Measurements from ENCODE around the gene HEG1.

HEG1 gene

DNA sequence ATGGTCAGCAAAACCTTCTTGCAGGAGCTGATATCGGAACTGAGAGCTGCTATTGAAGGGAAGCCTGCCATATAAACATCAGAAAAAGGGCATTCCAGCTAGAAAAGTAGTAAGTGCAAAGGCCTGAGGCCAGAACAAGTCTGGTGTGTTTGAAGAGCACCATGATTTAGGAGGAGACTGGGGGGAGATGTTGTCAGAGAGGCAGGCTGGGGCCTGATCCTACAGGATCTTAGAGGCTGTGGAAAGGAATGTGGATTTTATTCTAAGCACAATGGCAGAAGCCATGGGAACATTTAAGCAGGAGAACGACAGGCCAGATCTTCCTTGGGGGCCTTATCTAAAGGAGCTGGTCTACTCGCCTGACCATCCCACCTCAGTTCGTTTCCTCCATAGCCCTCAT, 116.1 kb downstream of the HEG1 start:
- no peak for DNase-seq (ENCODE audit: low read depth in 2 of 2)
- TF ChIP-seq, protein P1, sequence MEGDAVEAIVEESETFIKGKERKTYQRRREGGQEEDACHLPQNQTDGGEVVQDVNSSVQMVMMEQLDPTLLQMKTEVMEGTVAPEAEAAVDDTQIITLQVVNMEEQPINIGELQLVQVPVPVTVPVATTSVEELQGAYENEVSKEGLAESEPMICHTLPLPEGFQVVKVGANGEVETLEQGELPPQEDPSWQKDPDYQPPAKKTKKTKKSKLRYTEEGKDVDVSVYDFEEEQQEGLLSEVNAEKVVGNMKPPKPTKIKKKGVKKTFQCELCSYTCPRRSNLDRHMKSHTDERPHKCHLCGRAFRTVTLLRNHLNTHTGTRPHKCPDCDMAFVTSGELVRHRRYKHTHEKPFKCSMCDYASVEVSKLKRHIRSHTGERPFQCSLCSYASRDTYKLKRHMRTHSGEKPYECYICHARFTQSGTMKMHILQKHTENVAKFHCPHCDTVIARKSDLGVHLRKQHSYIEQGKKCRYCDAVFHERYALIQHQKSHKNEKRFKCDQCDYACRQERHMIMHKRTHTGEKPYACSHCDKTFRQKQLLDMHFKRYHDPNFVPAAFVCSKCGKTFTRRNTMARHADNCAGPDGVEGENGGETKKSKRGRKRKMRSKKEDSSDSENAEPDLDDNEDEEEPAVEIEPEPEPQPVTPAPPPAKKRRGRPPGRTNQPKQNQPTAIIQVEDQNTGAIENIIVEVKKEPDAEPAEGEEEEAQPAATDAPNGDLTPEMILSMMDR (IDR thresholded peaks at IDR 0.05; ENCODE audit: low read depth, low read length): no peak
- H3K4me3 ChIP-seq (replicated peaks in 1 of 2; ENCODE audit: low read depth in 2 of 2, low read length in 2 of 2): no peak overlapping the region

DNA sequence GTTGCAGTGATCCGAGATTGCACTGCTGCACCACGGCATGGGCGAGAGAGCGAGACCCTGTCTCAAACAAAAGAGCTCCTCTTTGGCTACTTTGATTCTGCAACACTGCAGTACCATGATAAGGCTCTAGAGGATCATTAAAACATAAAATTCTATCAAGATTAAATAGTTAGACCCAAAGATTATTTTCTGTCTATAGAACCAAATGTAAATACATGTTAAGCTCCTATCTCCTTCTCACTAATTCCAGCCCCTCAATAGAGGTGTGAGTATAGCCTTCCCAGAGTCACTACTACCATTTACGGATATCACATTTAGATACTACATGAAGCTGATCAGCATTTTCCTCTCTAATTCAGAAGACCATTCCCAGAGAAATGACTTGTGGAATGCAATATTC, 116.9 kb downstream of the HEG1 start:
- no peak for DNase-seq (ENCODE audit: low read depth in 2 of 2)
- no peak overlapping the region for H3K4me3 ChIP-seq (replicated peaks in 1 of 2; ENCODE audit: low read depth in 2 of 2, low read length in 2 of 2)
- TF ChIP-seq, protein P1 (IDR thresholded peaks at IDR 0.05; ENCODE audit: low read depth, low read length): no peak

DNA sequence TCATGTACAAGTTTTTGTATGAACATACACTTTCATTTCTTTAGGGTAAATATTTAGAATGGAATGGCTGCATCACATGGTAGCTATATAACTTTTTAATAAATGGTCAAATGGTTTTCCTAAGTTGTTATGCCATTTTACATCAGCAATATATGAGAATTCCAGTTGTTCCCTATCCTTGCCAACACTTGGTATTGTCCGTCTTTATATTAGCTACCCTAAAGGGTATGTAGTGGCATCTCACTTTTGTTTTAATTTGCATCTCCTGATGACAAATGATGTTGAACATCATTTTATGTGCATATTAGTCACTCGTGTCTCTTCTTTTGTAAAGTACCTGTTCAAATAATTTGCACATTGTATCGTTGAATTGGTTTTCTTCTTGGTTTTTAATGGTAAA, 118.7 kb downstream of the HEG1 start:
- TF ChIP-seq, protein P1 (IDR thresholded peaks at IDR 0.05; ENCODE audit: low read depth, low read length): no peak
- H3K4me3 ChIP-seq (replicated peaks in 1 of 2; ENCODE audit: low read depth in 2 of 2, low read length in 2 of 2): no peak overlapping the region

DNA sequence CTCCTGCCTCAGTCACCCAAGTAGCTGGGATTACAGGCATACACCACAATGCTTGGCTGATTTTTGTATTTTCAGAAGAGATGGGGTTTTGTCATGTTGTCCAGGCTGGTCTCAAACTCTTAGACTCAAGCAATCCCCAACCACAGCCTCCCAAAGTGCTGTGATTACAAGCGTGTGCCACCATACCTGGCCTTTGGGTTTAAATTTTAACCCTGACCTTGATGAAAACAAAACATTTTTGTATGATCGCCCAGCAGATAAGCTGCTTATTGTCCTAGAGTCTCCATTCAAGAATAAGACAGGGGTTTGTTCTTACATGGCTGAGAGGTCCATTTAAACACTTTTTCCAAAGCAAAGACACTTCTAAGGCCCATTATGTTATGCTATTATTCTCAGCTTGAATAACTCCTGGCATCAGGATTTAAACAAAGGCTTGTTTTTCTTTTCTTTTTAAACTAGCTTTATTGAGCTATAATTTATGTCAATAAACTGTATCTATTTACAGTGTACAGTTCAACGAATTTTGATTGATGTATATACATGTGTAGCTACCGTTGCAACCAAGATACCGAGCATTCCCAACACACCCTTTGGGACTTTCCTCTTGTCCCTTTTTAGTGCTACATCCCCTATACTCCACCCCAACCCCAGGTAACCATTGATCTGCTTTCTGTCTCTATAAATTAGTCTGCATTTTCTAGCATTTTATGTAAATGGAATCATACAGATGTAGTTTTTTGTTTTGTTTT, 119.8 kb downstream of the HEG1 start:
- no peak for DNase-seq (ENCODE audit: low read depth in 2 of 2)
- TF ChIP-seq, protein P1 (IDR thresholded peaks at IDR 0.05; ENCODE audit: low read depth, low read length): no peak
- no peak overlapping the region for H3K4me3 ChIP-seq (replicated peaks in 1 of 2; ENCODE audit: low read depth in 2 of 2, low read length in 2 of 2)

More for the DNA sequence above, 118.7 kb downstream of the HEG1 start:
- DNase-seq (ENCODE audit: low read depth in 2 of 2): no peak

DNA sequence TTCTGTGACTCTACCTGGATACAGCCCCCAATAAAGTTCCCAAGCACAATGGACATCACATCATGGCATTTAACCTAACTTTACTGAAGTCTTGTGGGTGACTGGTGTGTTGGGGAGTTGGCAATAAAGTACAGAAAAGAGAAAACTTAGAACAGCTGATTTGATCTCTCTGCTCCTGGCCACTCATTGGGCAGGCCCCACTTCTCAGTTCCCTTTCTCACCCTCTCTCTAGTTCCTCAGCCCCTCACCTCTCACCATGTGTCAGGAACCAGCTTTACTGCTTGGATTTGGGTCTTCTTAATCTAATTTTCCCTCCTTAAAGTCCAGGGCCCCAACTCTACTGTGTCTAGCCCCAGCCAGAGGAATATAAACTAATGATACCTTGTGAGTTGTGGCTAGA, 120.5 kb downstream of the HEG1 start:
- no peak overlapping the region for H3K4me3 ChIP-seq (replicated peaks in 1 of 2; ENCODE audit: low read depth in 2 of 2, low read length in 2 of 2)
- TF ChIP-seq, protein P1 (IDR thresholded peaks at IDR 0.05; ENCODE audit: low read depth, low read length): no peak
- DNase-seq (ENCODE audit: low read depth in 2 of 2): no peak

DNA sequence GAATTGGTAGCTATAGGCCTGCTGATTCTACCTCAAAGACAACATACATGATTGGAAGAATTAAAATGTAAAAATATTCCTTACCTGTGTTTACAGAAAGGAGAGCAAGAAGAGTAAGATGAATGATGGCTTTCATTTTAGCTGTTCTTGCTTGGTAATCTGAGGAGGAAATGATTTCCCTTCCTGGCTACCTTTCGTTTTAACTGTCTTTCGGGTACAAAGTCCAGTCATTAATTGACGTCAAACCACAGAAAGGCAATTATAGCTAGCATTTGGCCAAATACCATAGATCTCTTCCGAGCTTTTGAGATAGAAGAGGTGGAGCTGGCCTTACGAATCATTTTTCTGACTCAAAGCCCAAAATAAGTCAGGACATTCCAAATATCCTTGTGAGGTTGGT, 121.2 kb downstream of the HEG1 start, which contains the start of gene MUC13:
Gene MUC13, minus strand, starts transcription at position 175 of the 400 bp plus-strand sequence. Its CDS starts 39 bp downstream, at position 136.
- H3K4me3 ChIP-seq (replicated peaks in 1 of 2; ENCODE audit: low read depth in 2 of 2, low read length in 2 of 2): no peak within 1 kb of the TSS
- DNase-seq (ENCODE audit: low read depth in 2 of 2): no peak
- TF ChIP-seq, protein P1 (IDR thresholded peaks at IDR 0.05; ENCODE audit: low read depth, low read length): no peak
